ENCODE measurements around the gene ELMO2. TPM values are rescaled to one million over a fixed set of nuclear protein-coding genes. Genes with fewer than 3 reads are reported as not detected.
A peak's percentile ranks its signal among the peaks of the same experiment; 100 is the strongest.

The ELMO2 gene
- total RNA-seq, 1 donor from 2014 or later: 57.8 TPM

DNA sequence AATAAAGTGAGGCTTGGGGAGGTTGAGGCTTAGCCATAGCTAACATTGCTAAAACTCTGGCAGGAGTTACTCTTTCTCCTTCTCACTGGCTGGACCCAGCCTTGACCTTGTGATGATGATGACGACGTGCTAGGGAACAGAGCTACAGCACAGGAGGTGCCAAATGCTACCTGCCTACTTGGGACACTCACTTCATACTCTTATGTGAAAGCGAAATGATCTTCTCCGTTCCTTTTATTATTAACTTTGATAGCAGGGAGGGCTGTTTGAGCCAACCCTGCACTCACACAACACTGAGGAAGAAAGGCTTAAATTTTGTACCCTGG is 1.2 kb upstream of the ELMO2 start:
- Mint-ChIP-seq H3K27ac (ENCODE audit: unreplicated experiment) (no peak overlapping the region), H3K27me3 (ENCODE audit: unreplicated experiment) (no peaks in the 10 kb centered on the region), H3K36me3 (ENCODE audit: unreplicated experiment) (no peaks in the 10 kb centered on the region), H3K4me1 (ENCODE audit: unreplicated experiment) (peaks cover 30% of the 10 kb centered on the region), H3K9me3 (ENCODE audit: unreplicated experiment) (no peaks in the 10 kb centered on the region), H3K4me3 (ENCODE audit: unreplicated experiment) (peak overlapping the region; percentile 1)
- no peak for DNase-seq (ENCODE audit: extremely low spot score, unreplicated experiment)
- TF ChIP-seq, protein P1, sequence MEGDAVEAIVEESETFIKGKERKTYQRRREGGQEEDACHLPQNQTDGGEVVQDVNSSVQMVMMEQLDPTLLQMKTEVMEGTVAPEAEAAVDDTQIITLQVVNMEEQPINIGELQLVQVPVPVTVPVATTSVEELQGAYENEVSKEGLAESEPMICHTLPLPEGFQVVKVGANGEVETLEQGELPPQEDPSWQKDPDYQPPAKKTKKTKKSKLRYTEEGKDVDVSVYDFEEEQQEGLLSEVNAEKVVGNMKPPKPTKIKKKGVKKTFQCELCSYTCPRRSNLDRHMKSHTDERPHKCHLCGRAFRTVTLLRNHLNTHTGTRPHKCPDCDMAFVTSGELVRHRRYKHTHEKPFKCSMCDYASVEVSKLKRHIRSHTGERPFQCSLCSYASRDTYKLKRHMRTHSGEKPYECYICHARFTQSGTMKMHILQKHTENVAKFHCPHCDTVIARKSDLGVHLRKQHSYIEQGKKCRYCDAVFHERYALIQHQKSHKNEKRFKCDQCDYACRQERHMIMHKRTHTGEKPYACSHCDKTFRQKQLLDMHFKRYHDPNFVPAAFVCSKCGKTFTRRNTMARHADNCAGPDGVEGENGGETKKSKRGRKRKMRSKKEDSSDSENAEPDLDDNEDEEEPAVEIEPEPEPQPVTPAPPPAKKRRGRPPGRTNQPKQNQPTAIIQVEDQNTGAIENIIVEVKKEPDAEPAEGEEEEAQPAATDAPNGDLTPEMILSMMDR (IDR thresholded peaks at IDR 0.05): no peak

DNA sequence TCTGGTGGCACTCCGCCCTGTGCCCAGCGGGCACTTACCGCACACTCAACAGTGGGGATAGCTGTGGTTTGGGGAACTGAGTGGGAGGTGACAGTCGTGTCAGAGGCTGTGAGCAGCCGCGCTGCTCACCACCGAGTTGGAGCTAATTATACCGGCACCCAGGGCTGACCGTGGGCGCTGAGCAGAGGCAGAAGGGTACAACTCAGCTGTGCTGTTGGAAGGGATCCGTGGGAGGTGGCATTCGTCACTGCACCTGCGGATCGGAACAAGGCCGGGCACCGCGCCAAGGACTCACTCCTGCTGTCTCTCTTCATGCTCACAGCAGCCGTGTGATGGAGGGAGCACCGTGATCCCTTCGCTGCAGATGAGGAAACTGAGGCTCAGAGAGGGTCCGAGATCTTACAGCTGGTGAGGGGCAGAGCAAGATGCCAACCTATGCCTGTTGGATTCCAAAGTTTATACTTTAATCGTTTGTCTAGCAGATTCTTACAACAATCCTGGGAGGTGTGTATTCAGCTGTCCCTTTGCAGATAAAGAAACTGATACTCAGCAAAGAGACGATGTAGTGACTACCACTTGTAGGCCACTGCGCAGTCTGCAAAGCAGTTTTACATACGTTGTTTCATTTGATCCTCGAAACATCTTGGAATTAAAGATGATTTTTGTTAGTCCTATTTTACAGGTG is 713 bp upstream of the ELMO2 start:
- H3K4me1 Mint-ChIP-seq (ENCODE audit: unreplicated experiment): peaks cover 32% of the 10 kb centered on the region
- H3K27ac Mint-ChIP-seq (ENCODE audit: unreplicated experiment): peak overlapping the region; percentile 89
- TF ChIP-seq, protein P1 (IDR thresholded peaks at IDR 0.05): no peak
- H3K4me3 Mint-ChIP-seq (ENCODE audit: unreplicated experiment): peak overlapping the region; percentile 83
- H3K9me3 Mint-ChIP-seq (ENCODE audit: unreplicated experiment): no peaks in the 10 kb centered on the region
- no peaks in the 10 kb centered on the region for H3K36me3 Mint-ChIP-seq (ENCODE audit: unreplicated experiment)
- H3K27me3 Mint-ChIP-seq (ENCODE audit: unreplicated experiment): no peaks in the 10 kb centered on the region
- DNase-seq (ENCODE audit: extremely low spot score, unreplicated experiment): peak; percentile 85

DNA sequence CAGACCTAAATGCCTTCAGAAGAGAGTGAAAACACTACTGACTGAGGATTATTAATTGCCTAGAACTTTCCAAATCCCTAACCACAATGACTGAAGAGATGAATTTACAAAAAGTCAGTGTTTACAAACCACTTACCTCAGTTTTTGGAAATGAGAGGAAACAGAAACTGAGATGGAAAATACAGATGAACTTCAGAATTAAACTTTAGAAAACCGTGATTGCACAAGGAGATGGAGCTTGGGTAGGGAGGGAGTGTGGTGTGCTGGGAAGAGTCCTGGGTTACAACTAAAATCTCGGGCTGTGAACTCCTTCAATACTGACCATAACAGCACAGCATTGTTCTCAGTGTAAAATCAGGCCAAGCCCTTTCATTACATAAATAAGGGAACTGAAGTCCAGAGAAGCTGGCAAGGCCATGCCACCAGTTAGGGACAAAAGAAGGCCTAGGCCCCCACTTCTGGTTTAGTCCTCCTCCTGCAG is 4.0 kb downstream of the ELMO2 start:
- TF ChIP-seq, protein P1 (IDR thresholded peaks at IDR 0.05): no peak
- Mint-ChIP-seq H3K4me1 (ENCODE audit: unreplicated experiment) (peaks cover 51% of the 10 kb centered on the region), H3K27me3 (ENCODE audit: unreplicated experiment) (no peaks in the 10 kb centered on the region), H3K27ac (ENCODE audit: unreplicated experiment) (no peak overlapping the region), H3K9me3 (ENCODE audit: unreplicated experiment) (no peaks in the 10 kb centered on the region), H3K4me3 (ENCODE audit: unreplicated experiment) (no peak overlapping the region), H3K36me3 (ENCODE audit: unreplicated experiment) (no peaks in the 10 kb centered on the region)
- no peak for DNase-seq (ENCODE audit: extremely low spot score, unreplicated experiment)

DNA sequence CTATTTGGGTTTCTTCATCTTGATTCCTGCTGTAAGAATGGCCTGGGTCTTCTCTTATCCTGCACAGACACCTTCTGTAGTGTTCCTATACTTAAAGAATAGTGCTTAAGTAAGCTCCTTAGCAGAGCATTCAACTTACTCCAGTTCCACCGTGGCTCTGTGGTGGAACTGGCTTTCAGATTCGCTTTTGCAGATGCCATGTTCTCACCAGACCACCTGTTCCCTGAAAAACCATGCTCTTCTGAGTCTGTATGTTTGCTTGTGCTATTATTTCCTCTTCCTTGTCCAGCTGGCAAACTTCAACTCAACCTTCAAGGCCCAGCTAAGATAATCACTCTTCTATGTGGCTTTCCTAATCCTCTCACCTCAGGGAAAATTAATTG is 4.9 kb downstream of the ELMO2 start:
- peaks cover 6% of the 10 kb centered on the region for H3K36me3 Mint-ChIP-seq (ENCODE audit: unreplicated experiment)
- H3K4me3 Mint-ChIP-seq (ENCODE audit: unreplicated experiment): no peak overlapping the region
- H3K27ac Mint-ChIP-seq (ENCODE audit: unreplicated experiment): peak overlapping the region; percentile 93
- no peaks in the 10 kb centered on the region for H3K27me3 Mint-ChIP-seq (ENCODE audit: unreplicated experiment)
- DNase-seq (ENCODE audit: extremely low spot score, unreplicated experiment): no peak
- peaks cover 46% of the 10 kb centered on the region for H3K4me1 Mint-ChIP-seq (ENCODE audit: unreplicated experiment)
- no peaks in the 10 kb centered on the region for H3K9me3 Mint-ChIP-seq (ENCODE audit: unreplicated experiment)
- TF ChIP-seq, protein P1 (IDR thresholded peaks at IDR 0.05): no peak

DNA sequence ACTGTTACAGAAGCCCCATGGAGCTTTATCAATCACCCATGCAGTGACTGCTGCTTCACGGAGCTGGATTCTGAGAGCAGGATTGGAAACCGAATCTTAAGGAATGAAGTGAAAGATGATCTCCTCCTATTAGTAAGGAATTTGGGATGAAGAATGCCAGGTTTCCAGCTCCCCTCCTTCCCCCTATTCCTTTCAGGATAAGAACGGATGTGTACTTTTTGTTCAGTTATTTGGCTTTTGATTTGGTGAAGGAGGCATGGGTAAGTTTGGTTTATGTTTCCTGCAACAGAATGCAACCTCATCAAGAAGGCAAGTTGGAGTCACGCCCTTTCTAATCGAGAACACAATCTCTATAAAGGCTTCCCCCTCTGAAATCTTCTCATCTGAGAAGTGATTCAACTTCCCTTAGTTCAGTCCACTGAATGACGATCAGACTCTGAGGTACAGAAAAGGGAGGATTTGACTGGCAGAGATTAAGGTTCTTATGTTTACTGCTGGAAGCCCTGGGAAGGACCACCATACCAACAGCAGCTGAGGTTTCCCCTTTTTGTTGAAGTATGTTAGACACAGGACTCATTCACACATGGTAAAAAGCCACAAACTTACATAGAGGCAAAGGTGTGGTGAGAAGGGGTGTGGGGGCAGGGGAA is 5.5 kb downstream of the ELMO2 start:
- H3K9me3 Mint-ChIP-seq (ENCODE audit: unreplicated experiment): no peaks in the 10 kb centered on the region
- no peaks in the 10 kb centered on the region for H3K27me3 Mint-ChIP-seq (ENCODE audit: unreplicated experiment)
- TF ChIP-seq, protein P1 (IDR thresholded peaks at IDR 0.05): no peak
- DNase-seq (ENCODE audit: extremely low spot score, unreplicated experiment): no peak
- H3K36me3 Mint-ChIP-seq (ENCODE audit: unreplicated experiment): peaks cover 6% of the 10 kb centered on the region
- H3K4me1 Mint-ChIP-seq (ENCODE audit: unreplicated experiment): peaks cover 46% of the 10 kb centered on the region
- peak overlapping the region; percentile 41 for H3K4me3 Mint-ChIP-seq (ENCODE audit: unreplicated experiment)
- peak overlapping the region; percentile 93 for H3K27ac Mint-ChIP-seq (ENCODE audit: unreplicated experiment)

Data from osteocyte (in vitro differentiated cells).